T-helper 2 cell treated with Interferon-gamma antibody and Interleukin-4, amounts not matched to agents 100 ng/mL and 5 ng/mL, for 36 hours (primary cell): ENCODE measurements around the gene AMOTL2. TPM values are rescaled to one million over a fixed set of nuclear protein-coding genes. Genes with fewer than 3 reads are reported as not detected.

ENCODE experiments used
- intact Hi-C: fragments of 100-400 bp; cut with micrococcal nuclease; formaldehyde crosslinking; loops from one replicate; pipeline ENCODE4 v1.15.1; 2023
- total RNA-seq: library from RNA; stranded (reverse); gene quantifications from 2 replicates; pipeline ENCODE4 v1.2.3, GENCODE V29; 2022

AMOTL2 gene
- total RNA-seq, 1 donor from 2014 or later = not detected

DNA sequence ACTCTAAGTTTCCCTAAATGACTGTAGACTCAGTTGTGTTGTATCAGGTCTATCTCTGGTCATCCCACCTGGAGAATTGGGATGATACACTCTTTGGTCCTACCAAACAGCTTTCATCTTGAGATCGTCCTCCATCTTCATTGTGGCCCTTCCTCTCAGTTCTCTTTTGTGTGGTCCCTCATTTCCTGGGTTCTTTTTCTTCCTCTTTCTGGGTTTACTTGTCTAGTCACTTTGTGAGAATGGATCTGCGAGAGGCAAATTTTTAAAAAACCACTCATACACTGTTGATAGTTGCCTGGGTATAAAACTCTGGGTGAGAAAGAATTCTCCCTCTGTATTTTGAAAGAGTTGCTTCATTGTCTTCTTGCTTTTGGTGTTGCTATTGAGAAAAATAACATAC, 6.0 kb upstream of the AMOTL2 start:
- intact Hi-C loops = no loop called here

DNA sequence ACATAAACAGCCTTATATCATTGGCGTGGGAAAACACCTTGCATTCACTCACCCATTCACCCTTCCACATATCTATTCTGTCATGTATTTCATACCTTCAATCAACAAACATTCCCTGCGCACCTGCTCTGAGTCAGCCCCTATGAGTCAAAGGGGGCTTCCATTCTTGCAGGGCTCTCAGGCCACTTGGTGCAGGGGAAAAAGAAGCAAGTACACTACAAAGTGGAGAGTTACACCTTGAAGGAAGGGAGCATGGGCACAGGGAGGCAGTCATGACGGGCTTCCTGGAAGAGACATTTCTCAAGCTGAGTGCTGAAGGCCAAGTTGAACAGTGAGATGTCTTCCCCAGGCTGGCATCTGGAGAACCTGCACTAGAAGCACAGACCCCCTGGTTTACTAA, 4.6 kb upstream of the AMOTL2 start:
- intact Hi-C loops = loop anchor here (1.0 to 2.0 kb wide), 2 partner anchors 71 to 166 kb away; no protein-coding TSS in a partner anchor

DNA sequence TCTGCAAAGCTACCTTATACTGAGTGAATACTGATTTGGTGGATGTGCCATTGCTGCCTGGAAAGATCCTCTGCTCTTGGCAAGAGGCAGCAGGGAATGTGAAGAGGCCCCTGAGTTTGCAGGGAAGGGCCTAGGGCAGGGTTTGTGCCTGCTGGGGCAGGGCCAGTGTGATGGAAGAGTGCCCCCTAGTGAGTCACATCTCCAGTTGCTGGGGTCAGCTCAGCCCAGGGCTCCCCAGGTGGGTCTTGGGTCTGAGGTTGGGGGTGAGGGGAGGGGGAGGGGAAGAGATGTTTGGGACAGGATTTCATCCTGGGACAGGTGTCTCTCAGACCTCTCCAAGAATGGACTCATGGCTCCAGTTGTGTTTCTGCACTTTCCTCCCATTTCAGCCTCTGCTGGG, 4.1 kb upstream of the AMOTL2 start:
- intact Hi-C loops = loop anchor here (2.0 kb wide), 1 partner anchor 166 kb away; no protein-coding TSS in a partner anchor

DNA sequence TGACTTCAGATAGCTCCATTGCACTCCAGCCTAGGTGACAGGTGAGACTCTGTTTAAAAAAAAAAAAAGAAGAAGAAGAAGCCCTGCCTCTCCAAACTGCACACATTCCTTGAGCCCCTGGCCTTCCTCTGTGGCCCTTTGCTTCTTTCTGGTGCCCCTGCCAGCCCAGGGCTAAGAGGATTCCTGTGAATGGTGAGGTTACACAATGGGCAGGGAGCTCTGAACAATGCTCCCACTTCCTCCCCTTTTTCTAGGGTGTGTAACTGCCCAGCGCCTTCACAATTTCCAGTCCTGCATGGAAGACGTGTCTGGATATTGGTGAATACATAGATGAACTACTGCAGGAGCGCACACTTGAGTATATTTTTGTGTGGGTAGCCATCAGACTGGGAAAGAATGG, 3.6 kb upstream of the AMOTL2 start:
- intact Hi-C loops = loop anchor here (2.0 kb wide), 1 partner anchor 165 kb away; no protein-coding TSS in a partner anchor

- intact Hi-C loops = no loop called here
Observed at GRCh38 chr3:134376786-134377426, 2.7 kb upstream of the AMOTL2 start.

DNA sequence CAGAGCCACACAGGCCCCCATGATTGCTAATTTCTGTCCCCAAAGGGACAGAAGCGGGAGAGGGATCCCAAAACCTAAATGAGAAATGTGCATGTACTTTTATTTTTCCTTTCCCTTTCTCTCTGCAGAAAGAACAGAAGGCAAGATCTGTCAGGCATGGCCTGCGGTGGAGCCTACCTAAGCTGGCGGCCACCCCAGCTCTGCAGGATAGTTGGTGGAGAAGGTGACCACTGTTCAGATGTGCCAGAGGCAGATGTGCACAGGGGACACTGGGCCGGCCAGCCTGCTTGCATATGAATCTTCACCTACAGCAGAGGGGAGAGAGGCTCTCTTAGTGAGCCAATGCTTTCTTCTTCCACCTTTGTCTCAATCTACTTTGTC, 2.1 kb upstream of the AMOTL2 start:
- intact Hi-C loops = no loop called here

DNA sequence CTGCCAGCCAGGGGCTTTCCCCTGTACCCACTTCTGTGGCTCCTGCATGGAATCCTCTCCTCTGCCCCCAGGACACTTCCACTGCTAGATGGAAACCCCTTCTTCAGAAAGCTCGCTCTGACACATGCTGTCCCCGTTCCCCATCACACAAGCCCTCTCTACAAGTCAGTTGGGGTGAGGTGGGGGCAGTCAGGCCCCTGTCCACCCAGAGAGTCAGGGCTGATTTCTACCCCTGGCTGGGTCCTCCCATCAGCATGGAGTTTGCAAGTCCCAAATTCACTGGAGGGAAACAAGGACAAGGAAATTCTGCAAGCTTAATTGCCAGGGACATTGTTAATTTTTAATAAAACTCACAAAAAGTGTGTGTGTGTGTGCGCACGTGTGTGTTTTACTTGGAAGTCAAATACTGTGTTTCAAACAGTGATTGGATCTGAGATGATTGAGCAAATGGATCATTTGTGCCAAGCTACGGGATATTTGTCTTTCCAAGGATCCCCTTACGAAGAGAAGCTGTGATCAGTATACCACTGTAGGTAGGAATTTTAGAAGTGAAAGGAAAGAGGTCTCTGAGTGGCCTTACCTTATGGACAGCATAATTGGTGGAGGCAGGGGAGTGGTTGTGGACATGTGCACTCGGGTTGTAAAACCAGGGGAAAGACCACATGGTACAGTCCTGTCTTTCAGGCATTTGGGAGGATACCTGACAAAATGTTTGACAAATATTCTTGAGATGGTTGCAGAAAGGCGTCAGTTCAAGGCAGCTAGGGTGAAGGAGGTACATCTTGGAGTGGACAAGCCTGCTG, 1.5 kb upstream of the AMOTL2 start:
- intact Hi-C loops = no loop called here

DNA sequence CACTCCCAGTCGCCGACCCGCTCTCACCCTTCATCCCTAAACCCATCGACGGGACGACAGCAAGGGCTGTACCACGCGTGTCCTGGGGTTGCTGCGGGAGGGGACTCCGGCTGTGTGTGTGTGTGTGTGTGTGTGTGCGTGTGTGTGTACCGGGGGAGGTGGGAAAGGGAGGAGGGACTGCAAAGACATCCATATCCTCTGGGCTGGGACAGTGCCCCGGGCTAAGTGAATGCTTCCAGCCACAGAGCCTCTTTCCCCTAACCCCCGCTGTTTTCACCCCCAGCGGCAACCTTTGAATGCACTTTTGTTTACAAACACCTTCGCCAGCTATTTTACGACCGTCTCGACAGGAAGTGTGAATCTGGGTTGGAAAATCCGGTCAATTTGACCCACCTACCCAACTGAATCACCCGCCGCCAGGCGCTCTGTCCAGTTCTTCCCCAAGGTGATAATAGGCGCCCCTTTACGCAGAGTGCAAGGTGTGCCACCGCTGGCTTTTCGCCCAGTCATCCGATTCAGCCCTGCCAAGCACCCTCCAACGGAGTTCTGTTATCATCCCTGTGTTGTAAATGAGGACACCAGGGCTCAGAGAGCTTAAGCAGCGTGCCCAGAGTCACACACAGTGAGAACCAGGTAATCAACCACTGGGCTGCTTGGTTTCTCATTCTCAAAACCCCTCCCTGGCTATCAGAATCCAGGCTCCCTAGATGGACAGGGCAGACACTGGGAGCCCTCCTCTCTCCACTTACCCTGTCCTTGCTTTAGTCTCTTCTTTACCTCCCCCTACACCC, 739 bp upstream of the AMOTL2 start:
- intact Hi-C loops = no loop called here

GRCh38 chr3:134373271-134374104, 759 bp downstream of the AMOTL2 start:
- intact Hi-C loops = no loop called here

GRCh38 chr3:134372396-134373270, 1.6 kb downstream of the AMOTL2 start:
- intact Hi-C loops = no loop called here

GRCh38 chr3:134371542-134372324, 2.5 kb downstream of the AMOTL2 start:
- intact Hi-C loops = no loop called here

DNA sequence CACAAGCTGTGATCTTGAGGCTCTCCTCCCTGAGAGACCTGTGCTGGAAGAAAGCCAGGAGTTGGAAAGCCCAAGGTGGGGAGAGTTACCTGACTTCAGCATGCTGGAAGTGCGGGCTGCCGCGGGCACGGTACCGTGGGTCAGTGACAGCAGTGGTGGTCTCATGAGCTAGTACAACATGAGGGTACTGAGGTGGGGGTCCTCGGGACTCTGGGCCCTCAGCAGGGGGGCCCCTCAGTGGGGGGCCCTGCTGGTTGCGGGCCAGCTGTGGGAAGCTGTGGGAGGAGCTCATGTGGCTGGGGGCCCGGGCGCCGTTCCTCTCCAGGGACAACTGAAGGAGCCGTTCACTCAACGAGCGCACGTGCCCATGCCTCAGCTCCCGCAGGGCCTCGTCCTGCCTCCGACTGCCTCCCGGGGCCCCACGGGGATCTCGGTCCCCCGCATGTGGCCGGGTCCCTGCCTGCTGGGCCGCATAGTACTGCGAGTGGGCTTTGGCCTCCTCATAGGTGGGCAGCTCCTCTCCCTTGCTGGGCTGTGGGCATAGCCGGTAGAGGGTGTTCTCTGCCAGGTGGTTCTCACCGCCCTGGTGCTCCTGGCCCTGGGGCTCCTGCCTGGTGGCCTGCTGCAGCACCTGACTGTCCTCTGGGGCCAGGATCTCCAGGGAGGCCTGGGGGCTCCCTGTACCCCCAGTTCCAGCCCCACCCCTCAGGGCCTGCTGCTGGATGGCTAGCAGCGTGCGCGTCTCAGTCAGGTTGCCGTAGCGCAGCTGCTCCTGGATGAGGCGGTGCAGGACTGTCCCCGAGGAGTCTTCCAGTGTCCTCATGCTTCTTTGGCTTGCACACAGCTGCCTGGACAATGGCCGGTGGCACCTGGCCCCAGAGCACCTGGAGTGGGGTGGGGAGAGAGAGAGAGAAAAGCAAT, 3.4 kb downstream of the AMOTL2 start:
- intact Hi-C loops = no loop called here

- intact Hi-C loops = no loop called here
Observed at GRCh38 chr3:134369861-134370596, 4.2 kb downstream of the AMOTL2 start.

DNA sequence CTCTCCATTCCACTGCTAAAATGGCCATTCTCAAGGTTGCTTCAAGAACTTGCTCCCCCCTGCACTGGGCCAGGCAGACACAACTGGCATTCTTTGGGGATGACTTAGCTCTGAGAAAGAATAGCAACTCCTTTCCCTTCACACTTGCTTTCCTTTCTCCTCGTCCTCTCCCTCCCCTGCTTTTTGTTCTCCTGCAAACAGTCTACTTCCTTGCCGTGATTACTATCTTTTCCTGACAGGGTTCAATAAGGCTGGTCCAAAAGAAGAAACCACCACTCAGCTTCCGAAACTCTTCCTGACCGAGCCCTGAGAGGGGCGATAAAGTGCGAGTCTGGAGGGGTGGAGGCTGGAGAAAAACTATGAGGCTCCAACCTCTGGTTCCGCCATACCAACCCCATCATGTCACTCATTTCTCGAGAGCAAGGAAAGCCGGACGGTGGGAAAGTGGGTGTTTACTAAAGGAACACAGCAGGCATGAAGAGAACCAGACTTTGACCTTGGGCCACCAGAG, 5.0 kb downstream of the AMOTL2 start:
- intact Hi-C loops = no loop called here

DNA sequence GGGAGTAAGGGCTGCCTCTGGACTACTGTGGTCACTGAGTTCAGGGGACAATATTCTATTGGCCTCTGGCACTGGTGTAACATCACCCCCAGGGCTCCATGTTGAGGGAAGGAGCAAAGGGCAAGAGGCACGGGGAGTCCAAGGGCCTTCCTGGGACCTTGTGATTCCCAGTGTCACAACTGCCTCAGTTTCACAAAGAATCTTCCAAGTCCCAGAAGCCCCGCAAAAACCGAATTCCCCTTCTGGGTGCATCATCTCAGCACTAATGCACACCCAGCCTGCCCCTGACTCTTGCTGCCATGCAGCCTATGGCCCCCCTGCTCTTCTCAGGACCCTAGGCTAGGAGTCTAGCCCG, 5.5 kb downstream of the AMOTL2 start:
- intact Hi-C loops = no loop called here

DNA sequence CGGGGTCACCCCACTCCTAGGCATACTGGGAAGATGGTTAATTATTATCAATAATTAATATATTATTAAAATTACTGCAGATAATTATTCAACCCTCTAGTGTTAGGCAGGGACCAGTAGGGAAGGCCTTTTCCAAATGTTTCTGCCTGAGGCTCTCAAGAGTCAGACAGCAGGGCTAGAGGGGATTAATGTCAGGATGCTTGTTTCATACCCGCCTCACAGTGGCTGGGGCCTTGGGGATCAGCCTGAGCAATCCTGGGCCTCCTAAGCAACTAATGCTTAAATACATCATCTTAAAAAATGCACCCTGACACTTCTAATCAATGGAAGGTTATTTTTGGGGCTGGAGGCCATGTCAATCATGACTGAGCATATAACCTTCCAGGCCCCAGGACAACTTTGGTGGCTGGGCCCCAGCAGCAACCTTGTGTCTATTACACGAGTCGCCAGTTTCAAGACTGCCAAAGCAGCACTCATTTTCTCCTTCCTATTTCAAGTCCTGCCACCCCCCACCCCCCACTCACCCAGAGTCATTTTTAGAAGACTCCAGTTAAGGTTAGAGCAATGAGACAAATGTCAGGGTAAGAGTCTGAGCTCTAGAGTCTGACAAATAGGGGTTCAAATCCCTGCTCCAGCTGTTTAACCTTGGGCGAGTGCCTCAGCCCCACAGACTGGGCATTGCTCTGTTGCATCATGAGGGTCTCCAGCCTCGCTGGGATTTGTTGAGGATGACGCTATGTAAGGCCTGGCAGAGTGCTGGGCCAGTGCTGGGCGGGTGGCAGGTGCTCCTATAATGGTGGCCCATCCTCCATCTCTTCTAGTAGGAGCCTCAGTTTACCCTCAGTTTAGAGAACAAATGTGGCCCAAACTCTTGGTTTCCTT, 6.1 kb downstream of the AMOTL2 start:
- intact Hi-C loops = no loop called here
